ENCODE data around the gene FBXW12. TPM values are rescaled to one million over a fixed set of nuclear protein-coding genes. Genes with fewer than 3 reads are reported as not detected.

FBXW12 gene
- total RNA-seq, 1 donor from 2014 or later: 0.82 TPM

GRCh38 chr3:48418140-48418539 is 46.1 kb downstream of the FBXW12 start:
- peaks cover 2% of the 10 kb centered on the region for H3K27me3 Mint-ChIP-seq (ENCODE audit: insufficient read depth, low read depth)
- H4K20me1 ChIP-seq (ENCODE audit: low read depth): peaks cover 42% of the 10 kb centered on the region
- peaks cover 17% of the 10 kb centered on the region for H3K79me2 ChIP-seq (ENCODE audit: low read depth)

DNA sequence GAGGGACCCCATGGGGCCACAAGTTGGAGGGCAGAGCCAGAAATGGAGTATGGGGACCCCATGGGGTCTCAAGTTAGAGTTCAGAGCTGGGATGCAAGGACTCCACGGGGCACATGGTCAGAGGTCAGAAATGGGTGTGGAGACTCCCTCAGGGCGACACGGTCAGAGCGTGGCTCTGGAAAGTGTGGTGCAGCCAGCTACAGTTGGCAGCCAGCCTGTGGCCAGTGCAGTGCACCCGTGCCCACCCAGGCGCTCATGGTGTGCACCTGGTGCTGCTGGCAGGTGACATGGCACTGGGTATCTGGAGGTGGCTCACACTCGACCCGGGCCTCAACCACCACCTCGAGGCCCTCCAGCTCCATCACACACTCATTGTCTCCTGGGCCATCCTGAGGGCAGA is 46.6 kb downstream of the FBXW12 start:
- Histone ChIP-seq H3K9me3 (ENCODE audit: low read depth) (no peaks in the 10 kb centered on the region), H3F3A (ENCODE audit: low read depth) (no peaks in the 10 kb centered on the region), H3K4me1 (no peaks in the 10 kb centered on the region), H3K36me3 (no peaks in the 10 kb centered on the region), H2AFZ (replicated peaks) (no peak overlapping the region), H3K79me2 (ENCODE audit: low read depth) (peaks cover 22% of the 10 kb centered on the region), H3K9ac (no peak overlapping the region), H4K20me1 (ENCODE audit: low read depth) (peaks cover 47% of the 10 kb centered on the region), H3K4me2 (no peak overlapping the region), H3K27me3 (no peaks in the 10 kb centered on the region), H3K4me3 (no peak overlapping the region), H3K27ac (no peak overlapping the region)
- H3K27me3 Mint-ChIP-seq (ENCODE audit: insufficient read depth, low read depth): no peaks in the 10 kb centered on the region
- TF ChIP-seq EZH2phosphoT487 (IDR thresholded peaks at IDR 0.05): no peak
- no peak for TF ChIP-seq EZH2 (IDR thresholded peaks at IDR 0.05)
- no peak for TF ChIP-seq CTCF (IDR thresholded peaks at IDR 0.05)
- no peak for DNase-seq (ENCODE audit: low spot score)
- no peaks in the 10 kb centered on the region for H3K9me3 Mint-ChIP-seq
- no peaks in the 10 kb centered on the region for H3K4me1 Mint-ChIP-seq
- peaks cover 21% of the 10 kb centered on the region for H3K36me3 Mint-ChIP-seq
- no peak overlapping the region for H3K4me3 Mint-ChIP-seq
- H3K27ac Mint-ChIP-seq: no peak overlapping the region

More at GRCh38 chr3:48418140-48418539, 46.1 kb downstream of the FBXW12 start:
- Histone ChIP-seq H3K36me3 (no peaks in the 10 kb centered on the region), H3K4me1 (no peaks in the 10 kb centered on the region), H2AFZ (replicated peaks) (no peak overlapping the region), H3K9ac (no peak overlapping the region), H3K27me3 (no peaks in the 10 kb centered on the region), H3F3A (ENCODE audit: low read depth) (no peaks in the 10 kb centered on the region), H3K27ac (no peak overlapping the region), H3K4me3 (no peak overlapping the region), H3K9me3 (ENCODE audit: low read depth) (no peaks in the 10 kb centered on the region), H3K4me2 (no peak overlapping the region)
- H3K27ac Mint-ChIP-seq: no peak overlapping the region
- no peaks in the 10 kb centered on the region for H3K4me1 Mint-ChIP-seq
- H3K9me3 Mint-ChIP-seq: no peaks in the 10 kb centered on the region
- H3K4me3 Mint-ChIP-seq: no peak overlapping the region
- no peak for DNase-seq (ENCODE audit: low spot score)
- no peak for TF ChIP-seq EZH2 (IDR thresholded peaks at IDR 0.05)
- no peak for TF ChIP-seq EZH2phosphoT487 (IDR thresholded peaks at IDR 0.05)
- TF ChIP-seq CTCF (IDR thresholded peaks at IDR 0.05): no peak
- H3K36me3 Mint-ChIP-seq: peaks cover 24% of the 10 kb centered on the region

GRCh38 chr3:48419149-48419548 is 47.1 kb downstream of the FBXW12 start:
- Histone ChIP-seq H3K9ac (no peak overlapping the region), H3K27me3 (no peaks in the 10 kb centered on the region), H3K4me2 (no peak overlapping the region), H3K9me3 (ENCODE audit: low read depth) (no peaks in the 10 kb centered on the region), H2AFZ (replicated peaks) (no peak overlapping the region), H3F3A (ENCODE audit: low read depth) (no peaks in the 10 kb centered on the region), H4K20me1 (ENCODE audit: low read depth) (peaks cover 52% of the 10 kb centered on the region), H3K79me2 (ENCODE audit: low read depth) (peaks cover 27% of the 10 kb centered on the region), H3K36me3 (no peaks in the 10 kb centered on the region), H3K27ac (no peak overlapping the region), H3K4me3 (no peak overlapping the region), H3K4me1 (no peaks in the 10 kb centered on the region)
- Mint-ChIP-seq H3K36me3 (peaks cover 20% of the 10 kb centered on the region), H3K4me3 (no peak overlapping the region), H3K4me1 (no peaks in the 10 kb centered on the region), H3K27me3 (ENCODE audit: insufficient read depth, low read depth) (no peaks in the 10 kb centered on the region), H3K27ac (no peak overlapping the region), H3K9me3 (no peaks in the 10 kb centered on the region)
- no peak for DNase-seq (ENCODE audit: low spot score)
- no peak for TF ChIP-seq CTCF (IDR thresholded peaks at IDR 0.05)
- no peak for TF ChIP-seq EZH2phosphoT487 (IDR thresholded peaks at IDR 0.05)
- TF ChIP-seq EZH2 (IDR thresholded peaks at IDR 0.05): no peak

Measured in neural progenitor cell (in vitro differentiated cells).